IPS-NIHi7 (cell line): ENCODE data around the gene RFTN2.
"Not testable (repeated sequence)": the region's sequence is repeated elsewhere in the genome, so short reads cannot be mapped to it uniquely, and the experiment has no call there.

Experiments used
- DNase-seq: peaks from one replicate; pipeline ENCODE4 v3.0.0; 2012; ENCODE audit warnings: mixed read lengths; ENCODE audit errors: extremely low spot score

The RFTN2 gene

DNA sequence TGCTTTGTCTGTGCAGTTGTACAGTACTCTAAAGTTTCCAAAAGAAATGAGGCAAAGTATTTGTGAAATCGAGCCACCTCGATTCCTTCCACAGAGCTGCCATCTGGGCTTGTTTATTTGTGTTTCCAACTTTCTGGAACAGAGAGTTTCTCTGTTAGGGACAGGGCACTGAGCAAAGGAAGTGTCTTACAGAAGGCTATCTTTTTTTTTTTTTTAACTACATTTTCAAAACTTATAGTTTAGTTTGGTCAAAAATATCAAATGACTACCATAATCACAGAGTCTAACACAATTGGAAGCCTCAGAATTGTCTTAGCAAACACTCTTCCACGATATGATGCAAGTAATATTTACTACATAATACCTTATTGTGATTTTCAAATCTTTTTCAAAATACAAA is 796 bp downstream of the RFTN2 start:
- no peak for DNase-seq

DNA sequence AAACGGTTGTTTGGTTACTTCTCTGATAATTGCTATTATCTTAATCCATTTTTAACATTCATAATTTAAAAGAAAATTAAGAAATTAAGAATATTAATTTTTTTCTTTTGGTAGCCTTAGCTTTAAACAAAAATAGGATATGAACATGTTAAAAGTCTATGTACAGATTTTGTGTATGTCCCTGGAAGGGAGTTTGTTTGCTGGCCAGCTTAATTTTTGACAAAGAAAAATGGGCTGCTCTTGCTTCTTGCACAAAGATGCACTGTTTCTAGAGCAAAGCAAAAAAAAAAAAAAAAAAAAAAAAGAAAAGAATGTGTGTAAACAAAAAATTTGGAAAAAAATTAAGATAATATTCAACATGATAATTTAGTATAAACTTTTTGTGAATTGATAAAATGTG is 1.3 kb downstream of the RFTN2 start:
- DNase-seq, result no peak

DNA sequence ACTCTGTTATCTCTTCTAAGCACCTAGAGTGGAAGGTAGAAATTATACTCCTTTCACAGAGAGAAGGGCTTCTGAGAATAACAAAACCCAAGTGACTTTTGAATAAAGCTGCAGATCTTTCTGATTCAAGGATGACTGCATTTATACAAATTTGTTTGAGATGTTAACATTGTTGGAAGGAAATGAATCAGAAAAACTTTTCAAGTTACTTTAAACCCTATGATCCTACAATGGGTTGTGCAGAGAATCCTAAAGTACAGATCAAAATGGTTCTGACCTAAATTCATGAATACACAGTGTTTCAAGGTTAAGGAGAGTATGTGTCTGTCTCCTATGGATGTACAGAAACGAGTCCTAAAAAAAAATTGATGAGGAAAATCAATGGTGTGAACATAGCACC is 1.8 kb downstream of the RFTN2 start:
- DNase-seq, result no peak

DNA sequence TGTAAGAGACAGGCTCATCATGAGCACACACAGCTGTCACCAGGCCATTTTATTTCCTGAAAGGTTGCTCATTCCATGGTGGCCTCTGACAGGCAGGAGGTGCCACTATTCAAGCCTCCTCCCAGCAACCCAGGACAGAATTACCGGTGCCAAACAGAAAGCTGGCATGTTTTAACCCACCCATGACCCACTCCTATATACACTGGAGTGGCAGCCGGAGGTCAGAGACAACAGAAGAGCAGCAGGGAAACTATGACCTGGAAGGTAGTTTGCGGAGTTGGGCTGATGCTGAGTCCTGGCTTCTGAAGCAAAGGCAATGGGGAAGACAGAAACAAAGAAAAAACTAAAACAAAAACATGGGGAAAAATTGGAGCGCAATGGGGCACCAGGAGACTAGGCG is 2.3 kb downstream of the RFTN2 start:
- DNase-seq, result no peak

DNA sequence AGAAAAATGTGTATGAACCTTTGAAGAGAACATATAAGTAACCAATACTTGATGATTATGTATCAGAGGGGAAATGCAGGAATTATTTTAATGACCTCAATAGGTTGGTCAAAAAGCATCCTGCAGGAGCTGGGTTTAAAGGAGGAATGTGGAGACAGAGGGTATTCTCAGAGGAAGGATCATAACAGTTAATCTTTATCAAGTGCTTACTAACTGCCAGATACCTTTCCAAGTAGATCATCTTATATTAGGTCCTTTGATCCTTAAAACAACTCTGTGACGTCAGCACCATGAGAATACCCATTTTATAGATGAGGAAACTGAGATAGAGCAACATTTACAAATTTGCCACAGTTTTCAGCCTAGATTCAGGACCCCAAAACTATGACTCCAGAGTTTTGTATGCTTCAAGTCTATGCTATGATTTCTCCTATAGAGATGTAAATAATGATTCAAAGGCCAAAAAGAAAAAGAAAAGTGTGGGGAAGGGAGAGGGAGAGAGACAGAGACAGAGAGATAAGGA is 3.0 kb downstream of the RFTN2 start:
- no peak for DNase-seq

DNA sequence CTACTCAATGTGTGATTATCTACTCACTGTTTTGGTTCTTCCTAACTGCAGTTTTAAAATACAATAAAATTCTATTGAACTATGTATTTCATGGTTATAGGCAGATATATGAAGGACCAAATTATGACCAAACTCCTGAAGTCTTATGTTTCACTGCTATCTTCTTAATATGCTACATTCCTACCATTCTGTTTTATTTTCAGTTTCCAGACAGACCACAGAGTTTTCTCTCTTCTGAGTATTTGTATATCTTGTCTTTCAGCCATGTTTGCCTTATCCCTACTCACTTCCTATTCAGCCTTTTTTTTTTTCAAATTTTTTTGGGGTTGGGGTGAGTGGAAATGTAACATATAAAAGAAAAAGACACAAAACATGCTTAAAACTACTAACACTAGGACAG is 6.3 kb downstream of the RFTN2 start:
- DNase-seq, result no peak

DNA sequence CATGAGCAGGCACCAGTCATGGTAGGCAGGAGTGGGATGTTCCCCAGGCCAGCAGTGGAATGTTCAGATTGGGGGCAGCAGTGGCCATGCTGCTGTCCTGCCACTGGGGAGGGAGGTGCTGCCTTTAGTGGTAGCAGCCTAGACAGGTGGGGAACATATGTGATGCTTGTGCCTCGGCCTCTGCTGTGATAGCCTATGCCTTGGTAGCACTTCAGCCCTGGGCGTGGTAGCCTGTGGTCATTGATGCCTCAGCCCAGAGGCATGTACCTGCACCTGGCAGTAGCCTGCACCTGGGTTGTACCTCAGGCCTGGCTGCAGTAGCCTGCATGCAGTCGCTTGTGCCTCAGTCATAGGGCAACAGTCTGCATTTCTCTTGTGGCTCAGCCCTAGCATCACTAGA is 7.1 kb downstream of the RFTN2 start:
- no peak for DNase-seq

DNA sequence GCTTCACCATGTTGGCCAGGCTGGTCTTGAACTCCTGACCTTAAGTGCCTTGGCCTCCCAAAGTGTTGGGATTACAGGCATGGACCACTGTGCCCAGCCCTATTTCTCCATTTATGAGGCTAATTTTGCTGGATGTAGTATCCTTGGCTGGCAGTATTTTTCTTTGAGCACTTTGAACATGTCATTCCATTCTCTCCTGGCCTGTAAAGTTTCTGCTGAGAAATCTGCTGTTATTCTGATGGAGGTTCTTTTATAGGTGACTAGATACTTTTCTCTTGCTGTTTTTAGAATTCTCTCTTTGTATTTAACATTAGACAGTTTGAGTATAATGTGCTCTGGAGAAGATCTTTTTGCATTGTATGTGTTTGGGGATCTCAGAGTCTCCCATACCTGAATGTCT is 9.1 kb downstream of the RFTN2 start:
- no peak for DNase-seq

DNA sequence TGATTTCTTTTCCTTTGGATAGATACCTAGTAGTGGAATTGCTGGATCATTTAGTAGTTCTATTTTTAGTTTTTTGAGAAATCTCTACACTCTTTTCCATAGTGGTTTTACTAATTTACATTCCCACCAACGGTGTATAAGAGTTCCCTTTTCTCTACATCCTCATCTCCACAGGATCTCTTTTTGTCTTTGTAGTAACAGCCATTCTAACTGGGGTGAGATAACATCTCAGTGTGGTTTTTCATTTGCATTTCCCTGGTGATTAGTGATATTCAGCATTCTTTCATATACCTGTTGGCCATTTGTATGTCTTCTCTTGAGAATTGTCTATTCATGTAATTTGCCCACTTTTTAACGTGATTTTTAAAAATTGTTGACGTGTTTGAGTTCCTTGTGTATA is 13.8 kb downstream of the RFTN2 start:
- no peak for DNase-seq

DNA sequence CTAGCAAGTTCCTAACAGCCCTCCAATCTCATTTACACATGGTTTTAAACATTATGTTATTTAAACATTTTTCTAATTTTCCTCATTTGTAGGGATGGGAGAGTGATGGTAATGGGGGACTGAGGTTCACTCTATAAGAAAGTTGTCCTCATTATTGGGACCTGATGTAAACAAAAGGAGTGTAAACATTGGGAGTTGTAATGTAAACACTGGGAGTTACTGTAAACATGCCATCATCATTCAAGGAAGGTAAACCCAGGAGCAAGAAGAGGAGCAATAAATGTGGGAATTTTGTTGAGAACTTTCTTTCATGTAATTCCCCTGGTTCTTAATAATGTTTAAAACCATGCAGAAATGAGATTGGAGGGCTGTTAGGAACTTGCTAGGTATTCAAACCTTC is 17.8 kb downstream of the RFTN2 start:
- no peak for DNase-seq

DNA sequence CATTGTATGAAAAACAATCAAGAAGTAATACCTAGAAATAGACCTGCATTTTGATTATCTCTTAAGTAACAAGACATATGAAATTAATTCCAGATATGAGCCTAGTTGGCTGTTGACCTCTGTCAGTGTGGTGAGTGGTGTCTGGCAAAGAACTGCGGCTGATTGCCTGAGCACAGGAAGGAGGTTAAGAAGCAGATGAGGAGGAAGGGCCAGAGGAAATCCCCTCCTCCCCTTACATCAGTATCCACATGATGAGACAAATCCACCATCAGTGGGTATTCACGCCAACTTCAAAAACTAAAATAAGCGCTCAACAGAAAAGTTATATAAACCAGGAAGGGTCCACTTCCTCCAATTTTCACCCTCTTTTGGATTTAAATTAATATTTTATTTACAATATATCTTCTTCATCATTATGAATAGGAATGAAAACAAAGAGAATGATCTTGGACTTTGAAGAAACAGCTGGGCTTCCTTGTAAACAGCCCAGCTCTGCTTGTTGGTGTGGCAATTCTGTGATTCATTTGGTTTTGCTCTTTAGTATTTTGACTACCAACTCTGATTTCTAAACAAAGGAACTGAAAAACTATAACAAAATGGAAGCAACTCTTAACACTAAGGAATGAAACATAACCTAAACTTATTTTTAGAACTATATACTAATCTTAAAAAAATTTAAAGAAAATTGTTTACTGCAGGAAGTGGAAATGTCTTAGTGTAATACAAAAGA is 27.3 kb downstream of the RFTN2 start:
- no peak for DNase-seq

DNA sequence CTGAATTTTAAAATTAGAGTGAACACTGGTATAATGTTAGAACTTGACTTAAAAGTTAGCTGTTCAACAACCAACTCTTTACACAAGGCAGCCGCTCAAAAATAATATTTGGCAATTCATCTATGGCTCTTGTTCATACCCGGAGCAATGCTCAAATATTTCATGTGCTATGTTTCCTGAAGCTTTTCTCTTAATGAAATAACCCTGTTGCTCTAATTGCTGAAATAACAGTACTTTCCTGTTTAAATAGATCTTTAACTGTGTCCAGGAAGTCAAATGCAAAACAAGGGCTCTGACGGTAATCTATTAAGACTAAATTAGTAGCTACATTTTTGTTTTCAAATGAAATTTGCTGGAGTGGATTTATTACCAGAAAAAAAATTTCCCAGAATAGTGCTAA is 33.7 kb downstream of the RFTN2 start:
- DNase-seq, result no peak

DNA sequence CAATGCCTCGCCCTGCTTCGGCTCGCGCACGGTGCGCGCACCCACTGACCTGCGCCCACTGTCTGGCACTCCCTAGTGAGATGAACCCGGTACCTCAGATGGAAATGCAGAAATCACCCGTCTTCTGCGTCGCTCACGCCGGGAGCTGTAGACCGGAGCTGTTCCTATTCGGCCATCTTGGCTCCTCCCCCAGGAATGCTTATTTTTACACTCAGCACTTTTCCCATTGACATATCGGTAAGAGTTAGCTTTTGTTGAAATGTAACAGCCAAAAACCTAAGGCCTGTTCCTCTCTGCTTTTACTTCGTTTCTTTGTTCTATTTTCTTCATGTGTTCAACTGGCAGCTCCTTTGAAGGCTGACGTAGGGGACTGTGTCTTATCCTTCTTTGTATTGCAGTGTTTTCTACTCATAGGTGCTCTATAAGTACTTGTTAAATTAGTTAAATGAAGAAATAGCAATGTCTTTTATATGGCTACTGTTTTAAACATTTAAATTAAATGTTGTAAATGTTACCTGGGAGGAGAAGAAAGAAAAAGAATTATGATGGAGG is 34.7 kb downstream of the RFTN2 start:
- not testable (repeated sequence) for DNase-seq

DNA sequence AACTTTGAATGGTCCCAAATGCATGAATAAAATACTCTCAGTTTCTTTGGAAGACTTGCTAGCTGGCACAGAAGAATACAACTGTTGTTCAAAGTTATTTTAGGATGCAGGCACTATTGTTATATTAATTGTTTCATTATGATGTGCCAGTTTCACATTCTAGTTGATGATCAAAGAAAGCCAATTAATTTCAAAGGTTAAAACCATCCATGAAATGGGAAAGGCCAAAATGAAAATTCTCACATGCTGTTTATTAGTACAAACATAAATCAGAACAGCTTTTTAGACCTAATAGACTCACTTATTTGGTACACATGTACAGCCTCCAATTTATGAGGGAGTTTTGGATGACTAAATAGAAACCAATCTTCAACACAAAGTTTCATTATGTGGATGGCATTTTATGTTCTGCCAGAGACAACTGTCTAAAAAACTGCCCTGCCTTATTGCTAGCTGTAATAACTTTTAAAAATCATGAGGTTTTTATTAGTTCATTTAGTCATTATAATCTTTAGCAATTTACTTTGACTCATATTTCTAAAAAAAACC is 42.2 kb downstream of the RFTN2 start:
- DNase-seq, result no peak

DNA sequence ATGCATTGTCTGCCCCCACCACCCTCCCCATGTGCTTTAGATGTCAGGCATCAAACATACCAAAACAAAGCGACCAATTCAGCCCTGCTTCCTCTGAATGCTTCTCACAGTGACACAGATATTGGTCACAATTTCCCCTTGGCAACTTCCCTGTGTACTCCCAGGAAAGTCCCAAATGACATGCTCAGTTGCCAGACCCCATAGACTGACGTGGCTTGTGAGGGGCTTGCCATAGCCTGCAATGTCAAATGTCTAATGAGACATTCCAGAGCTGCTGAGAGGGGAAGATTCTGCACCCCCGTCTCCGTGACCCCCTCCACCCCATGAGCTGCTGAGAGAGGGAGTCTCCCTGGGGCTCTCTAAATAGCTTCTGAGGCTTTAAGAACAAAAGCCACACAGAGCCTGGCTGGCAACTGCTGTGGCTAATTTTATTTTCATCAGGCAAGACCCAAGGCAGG is 47.3 kb downstream of the RFTN2 start:
- DNase-seq, result no peak

DNA sequence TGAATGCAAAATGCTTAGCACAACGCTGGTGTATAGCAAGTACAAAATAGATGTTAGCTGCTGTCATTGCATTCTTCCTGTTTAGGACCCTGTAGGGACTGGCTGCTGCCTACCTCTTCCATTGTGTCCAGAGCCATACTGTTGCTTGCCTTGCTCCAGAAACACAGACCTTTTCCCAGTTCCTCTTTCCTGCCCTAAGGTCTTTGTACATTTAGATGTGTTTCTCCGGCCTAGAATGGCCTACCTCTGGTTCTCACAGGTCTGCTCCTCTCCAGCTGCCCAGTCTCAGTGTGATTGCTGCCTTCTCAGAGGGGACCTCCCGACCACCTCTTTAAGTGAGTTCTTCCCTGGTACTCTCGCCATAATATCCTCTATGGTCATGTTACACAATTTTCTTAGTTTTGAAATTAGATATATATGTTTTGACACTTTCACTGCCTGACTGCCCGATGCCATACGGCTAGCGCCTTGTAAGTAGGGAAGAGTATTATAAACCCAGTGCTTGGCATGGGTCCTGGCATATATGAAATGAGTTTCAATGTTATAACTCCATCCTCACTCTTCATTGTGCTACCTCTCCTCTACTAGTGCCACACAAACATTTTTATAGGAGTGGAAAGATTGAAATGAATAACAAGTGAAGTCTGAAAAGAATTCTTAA is 48.3 kb downstream of the RFTN2 start:
- no peak for DNase-seq

DNA sequence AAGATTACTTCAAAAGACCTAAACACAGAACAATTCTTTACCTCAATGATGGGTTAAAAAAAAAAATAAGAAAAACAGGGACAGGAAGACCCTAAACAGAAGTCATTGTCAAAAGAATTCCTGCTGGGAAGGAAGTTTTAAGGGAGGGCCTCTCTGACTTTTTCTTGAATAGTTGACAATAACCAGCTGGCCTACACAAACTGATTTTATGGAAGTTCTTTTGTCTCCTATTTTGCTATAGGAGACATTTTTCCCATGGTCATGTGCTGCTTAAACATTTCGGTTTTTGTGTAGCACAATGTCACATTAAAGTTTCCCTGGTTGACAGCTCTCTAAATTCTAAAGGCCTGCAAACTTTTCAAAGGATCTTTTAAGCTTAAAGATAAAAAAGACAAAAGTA is 55.3 kb downstream of the RFTN2 start:
- DNase-seq, result no peak

DNA sequence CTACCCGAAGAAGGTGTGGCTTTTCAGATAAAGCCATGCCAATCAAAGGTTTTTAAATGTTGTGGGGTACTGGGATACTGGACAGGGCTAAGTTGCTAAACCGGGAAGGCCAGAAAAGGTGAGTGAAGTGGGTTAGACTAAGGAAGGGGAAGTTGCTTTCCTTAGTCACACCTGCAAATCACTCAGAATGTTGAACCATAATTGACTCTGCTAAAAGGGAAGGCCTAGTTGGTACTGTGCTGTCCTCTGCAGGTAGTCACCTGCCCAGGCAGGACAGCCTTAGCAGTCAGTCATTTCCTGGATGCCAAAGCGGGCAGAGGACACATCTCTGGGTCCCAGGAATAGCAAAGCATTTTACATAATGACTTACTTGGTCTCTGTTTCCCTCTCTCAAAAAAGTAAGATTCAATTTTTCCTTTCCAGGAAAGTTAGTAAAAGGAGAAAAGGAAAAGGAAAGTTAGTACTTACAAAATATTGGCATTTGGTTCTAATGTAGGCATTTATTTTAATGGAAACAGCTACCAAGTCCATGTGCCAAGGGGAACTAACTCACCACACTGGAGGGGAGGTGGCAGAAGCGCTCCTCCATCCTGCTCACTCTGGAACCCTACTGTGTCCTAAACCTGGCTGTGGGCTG is 60.3 kb downstream of the RFTN2 start:
- peak; percentile 31 for DNase-seq

DNA sequence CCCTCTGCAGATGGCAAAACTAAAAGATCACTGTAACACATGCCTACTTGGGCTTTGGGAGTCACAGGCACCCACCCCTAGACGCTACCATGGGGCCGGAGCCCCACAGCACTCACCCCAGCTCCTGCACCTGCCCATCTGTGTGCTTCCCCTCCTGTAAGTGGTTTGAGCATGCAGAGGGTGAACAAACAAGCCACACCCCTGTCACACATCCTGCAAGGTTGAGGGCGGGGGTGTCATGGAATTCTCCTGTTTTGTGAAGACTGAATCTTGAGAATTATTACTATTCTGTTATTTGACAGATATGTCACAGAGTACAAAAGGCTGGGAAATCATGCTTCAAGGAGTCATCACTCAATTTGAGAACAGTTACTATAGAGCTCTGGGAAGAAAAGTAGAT is 60.9 kb downstream of the RFTN2 start:
- DNase-seq, result no peak

DNA sequence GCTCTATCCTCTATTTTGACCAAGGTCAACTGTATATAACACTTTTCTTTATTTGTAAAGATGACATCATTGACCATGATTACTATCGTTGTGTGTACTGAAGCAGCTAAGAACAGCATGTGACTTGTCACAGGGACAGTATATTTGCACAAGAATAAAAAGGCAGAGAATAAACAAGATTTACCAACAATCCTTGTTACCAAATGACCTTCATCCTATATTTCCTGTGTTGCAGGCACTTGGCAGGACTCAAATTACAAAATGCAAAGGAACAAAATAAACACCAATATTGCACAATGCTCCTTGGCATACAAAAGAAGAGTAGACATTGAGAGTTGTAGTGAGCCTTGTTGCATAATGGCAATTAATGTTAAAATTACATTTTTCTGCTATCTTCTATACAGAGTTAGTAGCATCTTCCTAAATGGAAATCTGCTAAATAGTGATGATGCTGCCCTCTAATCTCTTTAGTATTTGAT is 61.8 kb downstream of the RFTN2 start:
- no peak for DNase-seq

DNA sequence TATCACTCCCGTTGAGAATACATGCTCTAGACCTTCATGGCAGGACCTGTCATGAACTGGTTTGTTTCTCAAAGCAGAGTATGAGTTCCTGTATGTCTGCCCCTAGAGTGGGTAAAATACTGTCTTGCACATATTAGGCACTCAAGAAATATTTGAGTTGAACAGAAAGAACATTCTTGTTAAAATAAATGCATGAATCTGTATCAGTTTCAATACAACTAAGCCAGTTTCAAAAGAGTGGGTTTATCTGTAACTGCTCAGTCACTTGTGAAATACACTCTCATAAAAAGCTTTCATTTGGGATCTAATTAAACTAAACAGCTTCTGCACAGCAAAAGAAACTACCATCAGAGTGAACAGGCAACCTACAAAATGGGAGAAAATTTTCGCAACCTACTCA is 69.2 kb downstream of the RFTN2 start:
- DNase-seq, result no peak
